T follicular helper cell (primary cell): ENCODE data around the gene GPBP1.

ENCODE experiments used
- DNase-seq: peaks from one replicate; pipeline ENCODE4 v3.0.0-alpha.2; 2020; ENCODE audit warnings: low read depth

The GPBP1 gene

DNA sequence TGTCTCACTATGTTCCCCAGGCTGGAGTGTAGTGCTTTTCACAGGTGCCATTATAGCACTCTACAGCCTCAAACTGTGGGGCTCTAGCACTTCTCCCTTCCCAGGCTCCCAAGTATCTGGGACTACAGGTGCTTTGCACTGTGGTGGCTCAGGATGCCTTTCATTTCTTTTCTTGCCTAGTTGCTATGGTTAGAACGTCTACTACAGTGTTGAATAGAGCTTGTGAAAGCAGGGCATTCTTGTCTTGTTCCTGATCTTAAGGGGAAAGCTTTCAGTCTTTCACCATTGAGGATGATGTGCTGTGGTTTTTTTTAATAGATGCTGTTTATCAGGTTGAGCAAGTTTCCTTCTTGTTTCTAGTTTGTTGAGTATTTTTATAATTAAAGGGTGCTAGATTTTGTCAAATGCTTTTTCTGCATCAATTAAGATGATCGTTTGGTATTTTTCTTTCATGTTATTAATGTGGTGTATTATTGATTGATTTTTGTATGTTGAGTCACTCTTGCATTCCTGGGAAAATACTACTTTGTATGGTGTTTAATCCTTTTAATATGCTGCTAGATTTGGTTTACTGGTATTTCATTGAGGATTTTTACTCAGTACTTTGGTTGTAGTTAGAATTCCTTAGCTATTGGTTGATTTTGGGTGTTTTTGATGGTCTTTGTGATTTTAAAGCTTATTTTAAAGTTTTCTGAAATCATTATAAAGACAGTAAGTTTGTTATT lies 35.6 kb downstream of the GPBP1 start:
- no peak for DNase-seq

DNA sequence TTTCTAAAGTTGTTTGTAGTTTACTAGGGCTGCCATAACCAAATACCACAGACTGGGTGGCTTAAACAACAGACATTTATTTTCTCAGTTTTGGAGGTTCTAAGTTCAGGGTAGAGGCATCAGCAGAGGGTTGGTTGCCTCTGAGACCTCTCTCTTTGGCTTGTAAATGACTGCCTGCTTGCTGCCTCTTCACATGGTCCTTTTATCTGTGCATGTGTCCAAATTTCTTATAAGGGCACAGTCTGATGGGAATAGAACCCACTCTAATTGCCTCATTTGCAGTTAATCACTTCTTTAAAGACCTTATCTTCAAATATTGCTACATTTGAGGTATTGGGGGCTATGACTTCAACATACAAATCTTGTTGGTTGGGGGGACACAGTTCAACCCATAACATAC lies 36.8 kb downstream of the GPBP1 start:
- no peak for DNase-seq

DNA sequence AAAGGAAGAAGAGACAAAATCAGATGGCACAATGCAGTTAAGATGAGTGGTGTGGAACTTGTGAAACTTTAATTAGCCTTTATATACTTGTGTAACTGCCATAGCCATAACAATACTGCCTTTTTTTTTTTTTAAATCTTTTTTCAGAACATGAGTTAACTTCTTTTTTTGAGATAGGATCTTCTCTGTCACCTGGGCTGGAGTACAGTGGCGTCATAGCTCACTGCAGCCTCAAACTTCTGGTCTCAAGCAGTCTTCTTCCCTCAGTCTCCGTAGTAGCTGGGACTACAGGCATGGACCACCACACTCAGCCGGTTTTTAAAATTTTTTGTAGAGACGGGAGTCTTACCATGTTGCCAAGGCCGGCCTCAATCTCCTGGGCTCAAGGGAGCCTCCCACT lies 37.2 kb downstream of the GPBP1 start:
- no peak for DNase-seq

DNA sequence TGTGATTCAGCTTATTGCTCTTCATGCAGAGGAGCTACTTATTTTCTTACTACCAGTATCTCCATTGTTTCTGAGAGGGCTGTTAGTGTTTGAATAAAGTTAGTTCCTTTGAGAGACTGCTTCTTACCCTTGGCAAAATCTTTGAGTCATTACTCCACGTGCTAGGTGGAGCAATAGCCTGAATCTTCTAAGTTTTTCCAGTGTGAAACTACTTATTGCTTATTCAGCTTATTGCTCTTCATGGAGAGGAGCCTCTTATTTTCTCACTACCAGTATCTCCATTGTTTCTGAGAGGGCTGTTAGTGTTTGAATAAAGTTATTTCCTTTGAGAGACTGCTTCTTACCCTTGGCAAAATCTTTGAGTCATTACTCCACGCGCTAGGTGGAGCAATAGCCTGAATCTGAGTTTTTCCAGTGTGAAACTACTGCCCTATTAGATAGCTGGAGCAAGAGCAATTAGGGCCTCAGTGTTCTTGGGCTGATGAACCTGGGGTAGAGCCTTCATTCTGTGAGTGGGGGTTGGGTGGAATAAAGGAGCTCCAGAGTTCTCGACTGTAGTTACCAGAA lies 41.9 kb downstream of the GPBP1 start:
- no peak for DNase-seq

DNA sequence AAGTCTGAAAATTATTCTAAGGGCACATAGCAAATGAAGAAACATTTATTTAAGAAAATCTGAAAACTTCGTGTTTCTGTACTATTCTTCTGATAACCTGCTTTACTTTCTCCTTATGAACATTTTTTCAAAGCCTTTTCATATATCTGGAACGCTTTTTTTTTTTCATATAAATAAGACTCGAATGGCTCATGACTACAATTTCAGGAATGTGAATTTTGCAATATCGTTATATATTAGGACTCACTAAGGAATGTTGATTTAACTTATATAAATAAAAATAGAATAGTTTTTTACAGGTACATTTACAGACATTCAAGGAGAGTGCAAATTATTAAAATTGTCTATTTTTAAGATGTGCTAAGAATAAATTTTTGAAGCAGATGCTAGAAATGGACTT lies 42.9 kb downstream of the GPBP1 start:
- no peak for DNase-seq

DNA sequence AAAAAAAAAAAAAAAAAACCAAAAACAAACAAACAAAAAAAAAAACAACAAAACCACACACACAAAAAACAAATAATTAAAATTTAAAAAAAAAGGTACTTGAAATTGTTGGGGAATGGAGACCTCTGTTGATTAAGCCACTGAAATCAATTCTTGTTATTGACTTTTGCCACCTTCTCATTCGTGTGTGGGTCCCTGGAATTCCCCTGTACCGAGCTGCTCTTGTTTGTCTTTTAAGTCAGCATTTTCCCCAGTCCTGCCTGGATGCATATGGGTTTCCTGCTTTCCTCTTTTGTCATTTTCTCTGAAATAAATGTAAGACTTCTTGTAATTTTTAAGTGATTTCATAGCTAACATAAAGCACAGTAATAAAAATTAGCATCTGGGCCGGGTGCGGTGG lies 45.5 kb downstream of the GPBP1 start:
- no peak for DNase-seq

DNA sequence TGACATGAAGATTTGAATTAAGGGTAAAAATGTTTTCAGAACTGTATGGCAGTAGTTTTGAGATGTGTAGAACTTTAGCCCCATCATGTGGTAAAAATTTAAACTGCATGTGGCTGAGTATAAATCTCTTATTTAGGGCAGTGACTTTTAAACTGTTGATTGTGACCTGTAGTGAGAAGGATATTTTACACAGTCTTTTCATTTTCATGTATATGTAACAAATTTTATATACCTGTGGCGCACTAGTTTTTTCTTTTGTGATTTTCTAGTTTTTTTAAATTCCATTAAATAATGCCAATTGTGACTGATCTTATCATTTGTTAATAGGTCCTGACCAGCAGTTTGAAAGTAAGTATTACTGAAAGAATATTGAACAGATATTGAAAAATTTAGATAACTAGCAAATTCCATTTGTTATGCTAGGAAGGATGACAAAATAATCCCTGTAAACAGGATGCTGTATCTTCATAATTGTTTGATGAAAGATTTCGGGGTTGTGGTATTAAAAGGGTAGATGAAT lies 47.2 kb downstream of the GPBP1 start:
- no peak for DNase-seq

DNA sequence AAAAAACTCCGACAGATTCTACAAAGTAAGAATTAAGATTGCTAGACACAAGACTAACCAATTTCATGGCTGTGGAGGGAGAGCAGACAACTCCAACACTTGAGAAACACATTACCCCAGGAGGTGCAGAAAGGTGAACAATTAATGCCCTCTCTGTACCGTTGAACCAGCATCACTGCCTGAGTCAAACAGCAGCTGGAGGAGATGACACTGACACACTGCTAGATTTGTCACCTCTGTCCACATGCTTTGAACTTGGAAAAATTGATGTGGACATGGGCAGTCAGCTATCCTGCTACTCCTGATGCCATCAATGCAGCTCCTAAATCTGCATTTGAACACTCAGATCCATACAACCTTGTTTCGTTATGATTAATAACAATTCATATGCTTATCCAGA lies 51.7 kb downstream of the GPBP1 start:
- no peak for DNase-seq

DNA sequence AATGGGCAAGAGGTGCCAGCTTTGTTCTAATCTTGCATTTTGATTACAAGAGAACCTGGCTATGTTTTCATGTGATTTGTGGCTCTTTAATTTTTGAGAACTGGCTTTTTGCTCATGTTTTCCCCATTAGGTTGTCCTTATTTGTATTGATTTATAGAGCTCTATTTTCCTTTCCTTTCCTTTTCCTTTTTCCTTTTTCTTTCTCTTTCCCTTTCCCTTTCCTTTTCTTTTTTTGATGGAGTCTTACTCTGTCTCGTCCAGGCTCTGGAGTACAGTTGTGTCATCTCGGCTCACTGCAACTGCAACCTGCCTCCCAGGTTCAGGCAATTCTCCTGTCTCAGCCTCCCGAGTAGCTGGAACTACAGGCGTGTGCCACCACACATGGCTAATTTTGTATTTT lies 55.5 kb downstream of the GPBP1 start:
- DNase-seq, result no peak

DNA sequence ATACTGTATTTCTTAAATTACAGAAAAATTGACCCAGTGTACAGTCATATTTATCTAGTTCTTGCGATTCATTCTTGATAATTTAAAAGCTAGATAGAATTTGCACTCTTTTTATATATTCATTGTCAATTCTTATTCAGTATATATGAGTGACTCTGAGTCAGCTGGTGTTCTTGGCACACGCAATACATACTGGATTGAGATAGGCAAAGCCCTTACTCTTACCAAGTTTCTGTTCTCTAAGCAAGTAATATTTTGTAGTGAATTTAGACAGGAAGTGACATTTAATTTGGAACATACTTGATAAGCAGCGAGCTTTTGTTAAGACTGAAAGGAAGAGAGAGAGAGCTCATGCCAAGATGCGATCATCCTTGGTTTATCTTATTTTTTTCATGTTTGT lies 57.7 kb downstream of the GPBP1 start:
- no peak for DNase-seq

DNA sequence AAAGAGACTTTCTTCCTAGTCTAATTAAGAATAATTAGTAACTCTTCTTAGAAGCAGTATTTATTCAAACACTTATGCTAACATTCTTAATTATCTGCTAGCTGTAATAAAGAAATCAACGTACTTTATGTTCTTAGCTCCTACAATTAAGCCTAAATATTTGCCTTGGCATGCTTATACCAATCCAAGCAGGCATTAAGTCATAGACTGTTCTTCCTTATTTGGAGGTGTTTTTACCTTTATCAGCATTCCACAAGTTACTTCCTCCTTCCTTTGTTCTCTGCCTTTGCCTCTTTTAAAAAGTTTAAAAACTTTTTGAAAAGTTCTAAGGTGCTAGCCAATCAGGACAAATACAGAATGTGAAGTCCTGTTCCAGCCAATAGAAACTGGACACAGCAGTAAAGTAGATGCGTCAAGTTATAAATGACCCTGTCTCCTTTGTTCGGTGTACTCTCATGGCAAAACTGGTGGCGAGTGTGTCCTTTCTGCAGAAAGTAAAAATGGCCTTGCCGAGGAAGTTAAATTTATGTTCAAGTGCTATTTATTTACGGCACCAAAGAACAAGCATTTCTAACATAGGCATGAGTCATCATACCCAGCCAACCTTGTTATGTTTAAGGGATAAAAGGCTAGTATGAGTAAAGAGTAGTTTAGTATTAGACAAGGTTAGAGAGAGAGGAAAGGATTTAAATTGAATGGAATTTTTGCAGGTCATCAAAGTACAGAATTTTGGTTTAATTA lies 58.6 kb downstream of the GPBP1 start:
- no peak for DNase-seq

DNA sequence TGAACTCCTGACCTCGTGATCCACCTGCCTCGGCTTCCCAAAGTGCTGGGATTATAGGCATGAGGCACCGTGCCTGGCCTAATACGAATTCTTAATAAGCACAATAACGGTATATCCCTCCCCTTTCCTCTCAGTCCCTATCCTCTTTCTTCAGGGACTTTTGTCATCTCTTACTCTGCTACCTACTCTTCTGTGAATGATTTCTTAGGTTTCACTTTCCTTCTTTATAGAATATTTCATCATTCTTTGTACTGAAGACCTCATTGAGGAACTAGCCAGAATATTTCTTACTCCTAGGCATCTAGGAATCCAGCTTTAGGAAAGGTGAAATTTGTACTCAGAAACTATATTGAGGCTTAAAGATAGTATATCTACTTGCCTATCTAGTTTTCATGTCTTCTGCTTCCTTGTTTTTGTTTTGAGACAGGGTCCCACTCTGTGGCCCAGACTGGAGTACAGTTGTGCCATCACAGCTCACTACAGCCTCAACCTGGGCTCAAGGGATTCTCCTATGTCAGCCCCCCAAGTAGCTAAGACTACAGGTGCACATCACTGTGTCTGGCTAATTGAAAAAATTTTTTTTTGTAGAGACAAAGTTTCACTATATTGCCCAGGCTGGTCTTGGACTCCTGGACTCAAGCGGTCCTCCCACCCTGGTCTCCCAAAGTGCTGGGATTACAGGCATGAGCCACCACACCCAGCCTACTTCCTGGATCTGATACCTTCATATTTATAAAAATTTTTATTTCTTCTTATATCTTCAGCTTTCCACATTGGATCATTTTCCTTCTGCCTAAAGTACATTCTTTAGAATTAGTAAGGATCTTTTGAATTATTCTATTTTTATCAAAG lies 69.7 kb downstream of the GPBP1 start:
- DNase-seq, result no peak

DNA sequence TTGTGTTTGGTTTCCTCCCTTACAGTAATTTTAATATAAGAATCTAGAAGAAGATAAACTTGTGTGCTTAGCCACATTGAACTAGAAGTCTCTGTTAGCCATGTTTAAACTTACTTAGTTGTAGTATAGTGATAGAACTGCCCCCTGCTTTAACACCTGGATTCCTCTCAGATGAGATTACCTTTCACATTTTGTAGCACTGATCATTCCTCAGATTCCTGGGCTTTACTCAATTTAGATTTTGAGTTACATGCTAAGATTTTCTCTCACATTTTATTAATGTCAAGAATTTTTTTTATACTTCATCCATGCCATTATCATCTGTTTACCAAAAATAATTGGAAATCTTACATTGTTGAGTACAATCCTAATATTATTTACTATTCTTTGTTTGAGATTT lies 70.5 kb downstream of the GPBP1 start:
- no peak for DNase-seq

DNA sequence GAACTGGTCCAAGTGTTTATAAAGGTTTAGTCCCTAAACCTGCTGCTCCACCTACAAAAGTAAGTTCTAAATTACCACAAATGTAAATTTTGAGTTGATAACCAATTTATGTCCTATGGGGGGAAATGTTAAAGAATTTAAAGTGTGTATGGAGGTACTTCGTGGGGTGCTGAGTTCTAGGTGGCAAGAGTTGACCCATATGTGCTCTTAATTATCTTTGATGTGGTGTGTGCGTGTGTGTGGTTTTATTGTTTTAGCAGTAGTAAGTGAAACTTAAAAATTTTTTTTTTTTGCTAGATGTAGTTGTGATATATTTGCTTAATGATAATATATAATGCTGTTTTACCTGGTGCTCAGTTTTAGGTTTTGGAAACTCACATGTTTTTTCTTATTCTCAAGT lies 72.6 kb downstream of the GPBP1 start:
- no peak for DNase-seq

DNA sequence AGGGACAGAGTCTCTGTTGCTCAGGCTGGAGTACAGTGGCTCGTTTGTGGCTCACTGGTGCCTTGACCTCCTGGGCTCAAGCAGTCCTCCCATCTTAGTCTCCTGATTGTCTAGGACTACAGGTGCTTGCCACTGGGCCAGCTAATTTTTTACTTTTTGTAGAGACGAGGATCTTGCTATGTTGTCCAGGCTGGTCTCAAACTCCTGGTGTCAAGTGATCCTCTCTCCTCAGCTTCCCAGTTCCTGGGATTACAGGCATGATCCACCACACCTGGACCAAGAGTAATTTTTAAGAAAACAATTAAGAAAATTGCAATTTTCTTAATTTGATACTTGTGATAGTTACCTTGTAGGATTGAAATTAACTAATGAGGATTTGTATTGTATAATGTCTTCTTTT lies 73.9 kb downstream of the GPBP1 start:
- DNase-seq, result no peak

DNA sequence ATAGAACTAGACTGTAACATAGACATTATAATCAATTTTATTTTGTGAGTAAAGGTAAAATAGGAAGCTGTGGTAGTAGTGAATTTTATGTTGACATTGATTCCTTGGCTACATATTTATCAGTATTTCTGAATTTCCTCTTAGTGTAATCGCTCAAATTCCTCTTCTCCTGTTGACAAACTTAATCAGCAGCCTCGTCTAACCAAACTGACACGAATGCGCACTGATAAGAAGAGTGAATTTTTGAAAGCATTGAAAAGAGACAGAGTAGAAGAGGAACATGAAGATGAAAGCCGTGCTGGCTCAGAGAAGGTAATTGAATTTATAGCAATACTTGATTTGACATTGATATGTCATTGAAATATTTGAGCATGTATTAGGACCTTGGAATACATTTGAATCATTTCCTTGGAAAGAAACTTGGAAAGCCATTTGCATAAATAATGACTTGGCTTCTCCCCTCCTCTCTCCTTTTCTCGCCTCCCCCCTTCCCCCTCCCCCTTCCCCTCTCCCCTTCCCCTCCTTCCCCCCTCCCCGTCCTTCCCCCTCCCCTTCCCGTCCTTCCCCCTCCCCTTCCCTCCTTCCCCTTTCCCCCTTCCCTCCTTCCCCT lies 75.5 kb downstream of the GPBP1 start:
- DNase-seq, result no peak

DNA sequence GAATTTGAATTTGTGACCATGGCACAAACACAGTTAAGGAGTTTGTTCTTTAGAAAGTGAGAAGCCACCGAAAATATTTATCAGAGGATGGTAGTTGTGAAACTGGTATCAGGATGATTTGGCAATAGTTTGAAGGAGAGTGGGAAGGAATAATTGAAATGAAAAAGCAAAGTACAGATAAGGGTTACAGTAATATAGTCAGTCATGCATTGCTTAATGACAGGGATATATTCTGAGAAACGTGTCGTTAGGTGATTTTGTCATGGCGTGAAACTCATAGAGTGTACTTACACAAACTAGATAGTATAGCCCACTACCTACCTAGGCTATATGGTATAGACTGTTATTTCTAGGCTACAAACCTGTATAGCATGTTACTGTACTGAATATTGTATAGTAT lies 84.2 kb downstream of the GPBP1 start:
- no peak for DNase-seq

DNA sequence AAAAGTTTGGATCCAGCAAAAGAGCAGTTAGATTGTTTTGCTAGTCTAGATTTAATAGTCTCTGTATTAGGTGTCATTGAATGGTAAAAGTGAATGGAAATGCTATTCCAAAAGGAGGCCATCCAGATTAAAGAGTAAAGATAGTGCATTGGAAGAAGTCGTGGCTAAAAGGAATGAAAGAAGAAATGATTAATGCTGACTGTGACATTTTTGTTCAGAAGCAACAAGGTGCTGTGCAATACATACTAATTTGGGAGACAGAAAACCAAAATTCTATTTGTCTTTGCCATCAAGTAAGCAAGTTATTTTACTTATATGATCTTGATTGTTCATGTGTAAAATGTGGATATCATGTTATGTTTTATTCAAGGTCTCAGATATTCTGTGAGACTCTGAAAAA lies 85.1 kb downstream of the GPBP1 start:
- DNase-seq, result no peak

DNA sequence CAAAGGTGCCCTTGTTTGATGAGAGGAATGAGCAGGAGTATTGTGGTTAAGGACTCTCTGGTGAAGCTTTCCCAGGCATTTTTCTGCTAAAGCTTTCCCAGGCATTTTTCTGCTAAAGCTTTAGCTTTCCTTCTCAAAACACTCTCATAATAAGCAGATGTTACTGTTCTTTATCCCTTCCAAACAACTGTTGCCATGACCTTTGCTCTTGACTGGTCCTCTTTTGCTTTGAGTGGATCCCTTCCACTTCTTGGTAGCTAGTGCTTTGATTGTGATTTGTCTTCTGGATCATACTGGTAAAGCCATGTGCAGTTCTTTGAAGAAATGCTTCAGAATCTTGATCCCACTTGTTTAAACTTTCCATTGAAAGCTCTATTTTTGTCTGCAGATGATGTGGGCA lies 85.8 kb downstream of the GPBP1 start:
- DNase-seq, result no peak

DNA sequence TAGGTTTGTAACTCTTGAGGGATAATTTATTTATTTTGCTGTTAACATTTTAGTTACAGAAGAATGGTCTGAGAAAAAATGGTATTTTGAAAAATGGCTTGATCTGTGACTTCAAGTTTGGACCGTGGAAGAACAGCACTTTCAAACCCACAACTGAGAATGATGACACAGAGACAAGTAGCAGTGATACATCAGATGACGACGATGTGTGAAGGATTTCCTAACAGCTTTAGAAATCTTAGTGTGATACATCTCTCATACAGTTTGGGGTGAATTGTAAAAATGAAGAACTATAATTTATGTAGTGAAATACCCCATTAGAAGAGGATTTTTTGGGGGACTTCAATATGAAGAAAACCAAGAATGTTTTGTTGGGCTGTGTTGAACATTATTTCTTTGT lies 88.7 kb downstream of the GPBP1 start:
- DNase-seq, result no peak

DNA sequence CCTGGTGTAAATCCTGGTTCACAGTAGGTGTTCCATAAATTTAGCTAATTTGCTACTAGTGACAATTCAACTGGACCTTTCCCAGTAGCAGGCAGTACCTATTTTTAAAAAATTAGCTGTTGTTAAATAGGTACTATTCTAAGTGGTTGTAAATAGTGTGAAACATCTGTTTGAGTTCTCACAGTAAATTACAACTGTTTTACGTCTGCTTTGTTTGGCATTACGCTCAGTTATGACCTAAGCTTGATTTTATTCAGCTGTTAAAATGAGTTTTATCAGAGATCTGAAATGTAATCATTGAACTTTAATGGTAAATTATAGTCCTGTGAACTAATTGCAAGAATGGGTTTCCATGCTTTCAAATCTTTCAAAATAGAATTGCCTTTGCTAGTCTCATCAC lies 93.9 kb downstream of the GPBP1 start:
- no peak for DNase-seq

DNA sequence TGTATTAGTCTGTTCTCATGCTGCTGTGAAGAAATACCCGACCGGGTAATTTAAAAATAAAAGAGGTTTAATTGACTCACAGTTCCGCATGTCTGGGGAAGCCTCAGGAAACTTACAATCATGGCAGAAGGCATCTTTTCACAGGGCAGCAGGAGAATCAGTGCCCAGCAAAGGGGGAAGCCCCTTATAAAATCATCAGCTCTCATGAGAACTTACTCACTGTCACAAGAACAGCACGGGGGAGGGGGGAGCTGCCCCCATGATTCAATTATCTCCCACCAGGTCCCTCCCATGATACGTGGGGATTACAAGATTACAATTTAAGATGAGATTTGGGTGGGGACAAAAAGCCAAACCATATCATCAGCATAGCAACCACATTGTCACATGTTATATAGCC lies 102.5 kb downstream of the GPBP1 start:
- no peak for DNase-seq
